Type B pancreatic cell (in vitro differentiated cells): ENCODE results near the gene WTIP. TPM values are rescaled to one million over a fixed set of nuclear protein-coding genes. Genes with fewer than 3 reads are reported as not detected.
A peak's percentile ranks its signal among the peaks of the same experiment; 100 is the strongest.
"Not testable (repeated sequence)": the region's sequence is repeated elsewhere in the genome, so short reads cannot be mapped to it uniquely, and the experiment has no call there.

Experiments
- DNase-seq: peaks from one replicate; pipeline ENCODE4 v3.0.0; 2021; ENCODE audit warnings: mixed read lengths; ENCODE audit not compliant: unreplicated experiment; ENCODE audit errors: extremely low spot score
- H3K27ac Mint-ChIP-seq: 2 replicates; pipeline ENCODE4 v1.8.0; 2021; ENCODE audit warnings: mild to moderate bottlenecking, mixed read lengths
- H3K27me3 Mint-ChIP-seq: 2 replicates; pipeline ENCODE4 v1.8.0; 2021; ENCODE audit warnings: mixed read lengths
- H3K36me3 Mint-ChIP-seq: 2 replicates; pipeline ENCODE4 v1.8.0; 2021; ENCODE audit warnings: mixed read lengths
- H3K4me1 Mint-ChIP-seq: one replicate; pipeline ENCODE4 v1.8.0; 2021; ENCODE audit warnings: mixed read lengths; ENCODE audit not compliant: unreplicated experiment
- H3K4me3 Mint-ChIP-seq: 2 replicates; pipeline ENCODE4 v1.8.0; 2021; ENCODE audit warnings: mild to moderate bottlenecking, mixed read lengths
- H3K9me3 Mint-ChIP-seq: 2 replicates; pipeline ENCODE4 v1.8.0; 2021; ENCODE audit warnings: mixed read lengths
- CTCF ChIP-seq: fragments of 200-600 bp; sonication (generic); conservative IDR thresholded peaks from 2 replicates; pipeline ENCODE4 v1.5.0; 2021; ENCODE audit warnings: antibody characterized with exemption, mild to moderate bottlenecking
- total RNA-seq: library from RNA; stranded (reverse); gene quantifications from 2 replicates; pipeline ENCODE4 v1.2.1, GENCODE V29; 2021; ENCODE audit warnings: low replicate concordance

WTIP gene
- total RNA-seq, 1 donor from 2014 or later: 23.9 TPM

GRCh38 chr19:34475026-34475974 lies 6.3 kb upstream of the WTIP start:
- DNase-seq: no peak
- Mint-ChIP-seq H3K36me3 (peaks cover 17% of the 10 kb centered on the region), H3K4me3 (no peak overlapping the region), H3K9me3 (no peaks in the 10 kb centered on the region), H3K27ac (no peak overlapping the region), H3K4me1 (no peaks in the 10 kb centered on the region), H3K27me3 (no peaks in the 10 kb centered on the region)
- no peak for TF ChIP-seq CTCF

DNA sequence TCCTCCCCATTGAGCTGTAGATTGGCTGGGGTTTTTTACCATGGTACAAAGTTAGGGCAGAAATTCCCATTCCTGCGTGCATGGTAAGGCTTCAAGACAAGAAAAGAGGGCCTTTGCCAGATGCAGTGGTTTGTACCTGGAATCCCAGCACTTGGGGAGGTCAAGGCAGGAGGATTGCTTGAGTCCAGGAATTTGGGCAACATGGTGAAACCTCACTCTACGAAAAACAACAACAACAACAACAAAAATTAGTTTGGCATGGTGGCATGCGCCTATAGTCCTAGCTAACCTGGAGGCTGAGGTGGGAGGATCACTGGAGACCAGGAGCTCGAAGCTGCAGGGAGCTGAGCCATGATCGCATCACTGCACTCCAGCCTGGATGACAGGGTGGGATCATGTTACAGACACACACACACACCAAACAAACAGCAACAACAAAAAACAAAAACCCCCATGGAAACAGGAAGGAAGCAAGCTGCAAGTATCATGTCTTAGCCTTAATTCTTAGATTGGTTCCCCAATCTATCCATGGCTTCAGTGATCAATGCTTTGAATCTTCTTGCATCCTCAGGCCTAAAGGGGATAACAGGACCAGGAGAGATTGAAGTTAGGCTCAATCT lies 5.5 kb upstream of the WTIP start:
- peaks cover 17% of the 10 kb centered on the region for H3K36me3 Mint-ChIP-seq

DNA sequence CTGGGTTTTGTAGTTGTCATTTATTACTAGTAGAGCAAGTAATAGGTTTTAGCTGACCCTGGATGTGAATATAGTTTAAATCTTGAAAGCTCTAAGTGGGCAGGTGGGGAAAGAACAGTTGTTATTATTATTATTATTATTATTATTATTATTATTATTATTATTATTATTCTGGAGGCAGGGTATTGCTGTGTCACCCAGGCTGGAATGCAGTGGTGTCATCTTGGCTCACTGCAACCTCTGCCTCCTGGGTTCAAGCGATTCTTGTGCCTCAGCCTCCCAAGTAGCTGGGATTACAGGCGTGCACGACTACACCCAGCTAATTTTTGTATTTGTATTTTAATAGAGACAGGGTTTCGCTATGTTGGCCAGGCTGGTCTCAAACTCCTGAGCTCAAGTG lies 3.1 kb upstream of the WTIP start:
- H3K36me3 Mint-ChIP-seq, H3K27me3 Mint-ChIP-seq, DNase-seq, H3K27ac Mint-ChIP-seq, H3K4me1 Mint-ChIP-seq, H3K9me3 Mint-ChIP-seq: not testable (repeated sequence)
- peak overlapping the region; percentile 10 for H3K4me3 Mint-ChIP-seq

More for the DNA sequence above, 5.5 kb upstream of the WTIP start:
- Mint-ChIP-seq H3K27me3 (no peaks in the 10 kb centered on the region), H3K4me1 (no peaks in the 10 kb centered on the region), H3K4me3 (no peak overlapping the region), H3K27ac (no peak overlapping the region), H3K9me3 (no peaks in the 10 kb centered on the region)
- DNase-seq: no peak
- no peak for TF ChIP-seq CTCF

DNA sequence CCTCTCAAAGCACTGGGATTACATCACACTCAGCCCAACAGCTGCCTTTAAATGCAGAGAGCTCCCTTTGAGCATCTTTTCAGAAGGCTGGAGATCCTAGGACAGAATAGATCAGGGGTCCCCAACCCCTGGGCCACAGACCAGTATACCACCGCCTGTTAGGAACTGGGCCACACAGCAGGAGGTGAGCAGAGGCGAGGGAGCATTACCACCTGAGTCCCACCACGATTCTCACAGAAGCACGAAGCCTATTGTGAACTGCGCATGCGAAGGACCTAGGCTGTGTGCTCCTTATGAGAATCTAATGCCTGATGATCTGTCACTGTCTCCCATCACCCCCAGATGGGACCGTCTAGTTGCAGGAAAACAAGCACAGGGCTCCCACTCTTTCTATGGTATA lies 2.2 kb upstream of the WTIP start:
- Mint-ChIP-seq H3K27me3 (no peaks in the 10 kb centered on the region), H3K9me3 (no peaks in the 10 kb centered on the region), H3K27ac (no peak overlapping the region), H3K4me1 (peaks cover 6% of the 10 kb centered on the region), H3K4me3 (no peak overlapping the region), H3K36me3 (no peaks in the 10 kb centered on the region)
- DNase-seq: no peak
- TF ChIP-seq CTCF: no peak

DNA sequence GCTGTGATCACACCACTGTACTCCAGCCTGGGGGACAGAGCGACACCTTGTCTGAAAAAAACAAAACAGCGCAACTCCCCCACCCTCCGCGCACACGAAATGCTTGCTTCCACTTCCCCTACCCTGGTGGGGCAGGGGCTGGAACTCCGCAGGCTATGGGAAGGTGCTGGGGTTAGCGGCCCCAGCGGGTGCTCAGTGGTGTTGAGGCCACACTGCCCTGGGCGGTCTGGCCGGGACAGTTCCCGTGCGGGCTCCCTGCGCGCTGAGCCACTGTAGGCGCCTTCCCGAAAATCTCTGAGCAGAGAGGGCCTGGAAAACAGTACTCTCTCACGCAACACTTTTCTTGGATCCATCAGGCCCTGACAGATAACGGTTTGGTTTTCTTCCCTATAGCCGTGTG lies 1.1 kb upstream of the WTIP start:
- Mint-ChIP-seq H3K4me1 (peaks cover 6% of the 10 kb centered on the region), H3K27ac (no peak overlapping the region), H3K4me3 (peak overlapping the region; percentile 65), H3K36me3 (no peaks in the 10 kb centered on the region), H3K9me3 (no peaks in the 10 kb centered on the region), H3K27me3 (no peaks in the 10 kb centered on the region)
- TF ChIP-seq CTCF: no peak
- DNase-seq: no peak

GRCh38 chr19:34481861-34482379 lies 362 bp downstream of the WTIP start:
- H3K36me3 Mint-ChIP-seq: no peaks in the 10 kb centered on the region
- no peak overlapping the region for H3K4me3 Mint-ChIP-seq
- no peak overlapping the region for H3K27ac Mint-ChIP-seq
- peaks cover 12% of the 10 kb centered on the region for H3K4me1 Mint-ChIP-seq
- DNase-seq: no peak
- no peaks in the 10 kb centered on the region for H3K9me3 Mint-ChIP-seq
- no peaks in the 10 kb centered on the region for H3K27me3 Mint-ChIP-seq
- TF ChIP-seq CTCF: no peak
